K562 (cell line): ENCODE results near the gene OR1D2. TPM values are rescaled to one million over a fixed set of nuclear protein-coding genes. Genes with fewer than 3 reads are reported as not detected.

Experiments used
- ATAC-seq: fragments of 200-7000 bp; cut with Tn5 transposase; 3 replicates; pipeline ENCODE4 v1.9.1; 2020; ENCODE audit warnings: moderate library complexity
- BruUV-seq: library from RNA; stranded (reverse); fragments of 400-500 nt; replicated peaks from 2 replicates; lab custom pipeline; 2021; lab: Mats Ljungman, UMichigan
- CTCF ChIA-PET: fragments of 300-600 bp; formaldehyde crosslinking; extraction: SDS; loops from one replicate; lab custom pipeline; 2021; ENCODE audit warnings: low intra/inter-chr PET ratio; lab: Yijun Ruan, JAX
- POLR2A ChIA-PET: fragments of 300-600, 350-650 bp; sonication (Branson Sonifier 250); formaldehyde crosslinking; extraction: SDS; loops from one replicate; lab custom pipeline; 2021; ENCODE audit warnings: antibody characterized with exemption, inconsistent platforms; lab: Yijun Ruan, JAX
- DNase-seq, 4 experiments: peaks; one replicate each; pipeline versions ENCODE4 v3.0.0 to v3.0.0-alpha.2; 2011 to 2018; ENCODE audit warnings: low spot score in 3 of 4, mixed read lengths in 3 of 4; ENCODE audit errors: extremely low read depth in 1 of 4
- FAIRE-seq: peaks from 2 replicates; lab custom pipeline; 2011; peaks lifted over from hg19 to GRCh38; lab: Jason Lieb, UNC
- H2AFZ ChIP-seq: 2 replicates; pipeline ENCODE4 v1.6.0; 2011; ENCODE audit warnings: low read depth, low read length, control low read depth, inconsistent platforms
- H3K27ac ChIP-seq: fragments of 200-600 bp; 3 replicates; pipeline ENCODE4 v1.8.0; 2011; ENCODE audit warnings: low read depth, mild to moderate bottlenecking, control low read depth, inconsistent platforms, low read length, moderate library complexity, mixed read lengths; ENCODE audit errors: extremely low read depth
- H3K27me3 ChIP-seq, 2 experiments: fragments of 300-600 bp in 1 of 2; 2 replicates in 1 of 2; 3 replicates in 1 of 2; pipeline versions ENCODE4 v1.6.0 to v1.8.0; 2011; ENCODE audit warnings: inconsistent platforms in 2 of 2, low read length in 2 of 2, mild to moderate bottlenecking in 1 of 2, mixed read lengths in 1 of 2, moderate library complexity in 1 of 2; ENCODE audit not compliant: control insufficient read depth in 2 of 2, insufficient read depth in 2 of 2
- H3K36me3 ChIP-seq: fragments of 300-600 bp; 3 replicates; pipeline ENCODE4 v1.8.0; 2011; ENCODE audit warnings: mild to moderate bottlenecking, low read length, inconsistent platforms; ENCODE audit not compliant: control insufficient read depth, insufficient read depth
- H3K4me1 ChIP-seq, 2 experiments: fragments of 200-600 bp in 1 of 2; replicated peaks in 1 of 2; 2 replicates in 1 of 2; 3 replicates in 1 of 2; pipeline versions ENCODE4 v1.5.1 to v1.8.0; 2011; ENCODE audit warnings: inconsistent platforms in 2 of 2, low read length in 2 of 2, mild to moderate bottlenecking in 1 of 2, mixed read lengths in 1 of 2, moderate library complexity in 1 of 2; ENCODE audit not compliant: control insufficient read depth in 2 of 2, insufficient read depth in 2 of 2
- H3K4me2 ChIP-seq: 2 replicates; pipeline ENCODE4 v1.6.1; 2011; ENCODE audit warnings: low read length, control low read depth, inconsistent platforms, mixed read lengths; ENCODE audit not compliant: insufficient read depth
- H3K4me3 ChIP-seq: fragments of 200-600 bp; sonication (generic), shearing (Covaris generic); 2 replicates; pipeline ENCODE4 v1.5.1; 2016; ENCODE audit warnings: control low read depth, inconsistent platforms
- H3K79me2 ChIP-seq: fragments of 200-600 bp; 3 replicates; pipeline ENCODE4 v1.8.0; 2011; ENCODE audit warnings: low read length, inconsistent platforms; ENCODE audit not compliant: control insufficient read depth, insufficient read depth
- H3K9ac ChIP-seq, 2 experiments: 2 replicates each; pipeline versions ENCODE4 v1.6.0 to v1.6.1; 2011; ENCODE audit warnings: low read depth in 2 of 2, low read length in 2 of 2, control low read depth in 1 of 2, inconsistent platforms in 1 of 2, mild to moderate bottlenecking in 1 of 2, mixed read lengths in 1 of 2; ENCODE audit not compliant: insufficient read depth in 1 of 2
- H3K9me1 ChIP-seq: one replicate; pipeline ENCODE4 v1.6.0; 2011; ENCODE audit warnings: inconsistent platforms, mild to moderate bottlenecking, low read length, moderate library complexity; ENCODE audit not compliant: control insufficient read depth, insufficient read depth
- H3K9me3 ChIP-seq: replicated peaks from 2 replicates; pipeline ENCODE4 v1.5.1; 2011; ENCODE audit warnings: low read depth, low read length, inconsistent platforms; ENCODE audit not compliant: control insufficient read depth, insufficient read depth
- H4K20me1 ChIP-seq: replicated peaks from 2 replicates; pipeline ENCODE4 v1.6.1; 2011; ENCODE audit warnings: low read length, inconsistent platforms, mixed read lengths; ENCODE audit not compliant: control insufficient read depth, insufficient read depth
- E4F1 ChIP-seq: fragments of 250-450 bp; sonication (Bioruptor Pico); IDR thresholded peaks from 2 replicates; pipeline ENCODE4 v1.5.0; 2021; ENCODE audit warnings: mild to moderate bottlenecking, borderline replicate concordance
- L3MBTL2 ChIP-seq: fragments of 450-650 bp; IDR thresholded peaks from 2 replicates; pipeline ENCODE4 v1.6.1; 2016; ENCODE audit warnings: mild to moderate bottlenecking, moderate library complexity
- NRF1 ChIP-seq, 2 experiments: fragments of 450-650 bp; IDR thresholded peaks in 1 of 2; conservative IDR thresholded peaks in 1 of 2; 2 replicates each; pipeline ENCODE4 v1.6.1; 2014; ENCODE audit warnings: mild to moderate bottlenecking in 2 of 2
- SRSF7 ChIP-seq: fragments of 200-400 bp; formaldehyde crosslinking; optimal IDR thresholded peaks from 2 replicates; pipeline ENCODE3; 2017; ENCODE audit warnings: mild to moderate bottlenecking, low read depth, low read length
- ZNF436 ChIP-seq: fragments of 250-450, 450-650 bp; sonication (Bioruptor Pico); formaldehyde crosslinking; IDR thresholded peaks from 2 replicates; pipeline ENCODE4 v1.7.0; 2020; ENCODE audit warnings: mild to moderate bottlenecking
- WGBS: fragments of 100-300 bp; shearing (Covaris generic); methylation state at CpG from one replicate; pipeline ENCODE4 v1.1.6; 2016; ENCODE audit warnings: low coverage, mixed read lengths; ENCODE audit not compliant: insufficient coverage; ENCODE audit errors: missing lambda C conversion rate; 5-methylcytosine and 5-hydroxymethylcytosine counted together
- in situ Hi-C: fragments of 300-500 bp; cut with MboI; formaldehyde crosslinking; loops from 4 replicates; pipeline ENCODE4 v1.15.0; 2018; ENCODE audit warnings: inconsistent platforms, mixed read lengths
- intact Hi-C: fragments of 100-400 bp; cut with micrococcal nuclease; formaldehyde crosslinking; loops from 2 replicates; pipeline ENCODE4 v1.14.2; 2022
- polyA plus RNA-seq, 8 experiments: library from polyadenylated mRNA; depleted of rRNA in 4 of 8; stranded (reverse) in 5 of 8; unstranded in 3 of 8; fragments of >200 nt; fragmentation: Nextera tagmentation in 2 of 8; fragmentation: Illumina TruSeq in 1 of 8; extraction: Ambion mirVana in 2 of 8; extraction: Trizol in 1 of 8; gene quantifications; 2 replicates each; pipeline versions ENCODE4 v1.2.1 to v1.2.3, GENCODE V29; 2011 to 2014; ENCODE audit warnings: inconsistent platforms in 1 of 8, missing spikeins in 1 of 8
- total RNA-seq, 7 experiments: library from RNA; depleted of rRNA in 6 of 7; stranded (reverse); fragments of >200 nt in 6 of 7; fragmentation: Illumina TruSeq in 2 of 7; extraction: Trizol in 2 of 7; gene quantifications; 2 replicates each; pipeline versions ENCODE4 v1.2.1 to v1.2.3, GENCODE V29; 2011 to 2021; ENCODE audit warnings: low replicate concordance in 1 of 7

The OR1D2 gene
- total and polyA plus RNA-seq, 9 of the 15 experiments (the other 6 are each of a cell fraction or from before 2014, with no cell fraction given) = not detected

DNA sequence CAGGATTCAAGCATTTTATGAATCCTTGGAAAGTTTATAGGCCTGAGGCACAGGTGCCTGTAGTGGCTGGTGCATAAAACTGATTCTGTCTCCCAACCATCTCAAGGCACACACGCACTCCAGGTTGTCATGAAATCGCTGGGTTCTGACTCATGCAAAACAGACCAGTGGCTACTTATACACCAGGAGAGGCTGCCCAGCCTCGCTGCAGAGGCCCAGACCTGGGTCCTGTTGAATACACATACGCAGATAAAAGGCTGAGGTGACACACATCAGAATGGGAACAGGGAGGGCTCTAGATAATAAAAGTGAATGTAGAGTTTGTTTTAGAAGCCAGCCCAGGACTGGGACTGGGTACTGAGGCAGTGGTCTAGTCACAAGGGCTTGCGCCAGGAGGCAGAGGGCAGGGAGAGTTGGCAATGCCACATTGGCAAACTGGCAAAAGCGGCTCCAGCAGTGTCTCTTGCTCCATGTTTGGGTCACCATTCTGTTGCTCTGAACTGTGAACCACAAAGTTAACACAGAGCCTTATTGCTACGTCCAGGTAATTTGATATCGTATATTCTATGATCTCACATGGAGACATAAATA, 54.4 kb downstream of the OR1D2 start:
- in situ Hi-C loops = no loop called here

More for the DNA sequence above, 54.4 kb downstream of the OR1D2 start:
- no peak overlapping the region for H3K4me3 ChIP-seq
- H4K20me1 ChIP-seq = no peaks in the 10 kb centered on the region
- H3K79me2 ChIP-seq = no peaks in the 10 kb centered on the region
- ATAC-seq (no peak), DNase-seq (no peak), FAIRE-seq (no peak)
- no peaks in the 10 kb centered on the region for H3K9me1 ChIP-seq
- ChIA-PET CTCF (no interaction called here), POLR2A (no interaction called here)
- H3K9me3 ChIP-seq = no peaks in the 10 kb centered on the region
- H3K9ac ChIP-seq = no peak overlapping the region
- no peak overlapping the region for H3K27ac ChIP-seq
- H3K27me3 ChIP-seq = 0 out of 5 replicates have a peak, but pooled peaks cover 0 to 5% of the 10 kb centered on the region in 2 experiments
- TF ChIP-seq ZNF436 (CRISPR knock-in tag) (no peak), NRF1 (conservative IDR thresholded peaks at IDR 0.05 in 1 of 2, IDR thresholded peaks at IDR 0.05 in 1 of 2) (no peak), L3MBTL2 (no peak), E4F1 (CRISPR knock-in tag) (no peak), SRSF7 (no peak)
- WGBS = 14% methylated on average over 7 of the region's 8 CpGs
- intact Hi-C loops = loop anchor here (10.0 kb wide), 1 partner anchor 635 kb away; no protein-coding TSS in a partner anchor
- peaks cover 0 to 9% of the 10 kb centered on the region in 2 experiments; a peak in 2 of 5 replicates for H3K4me1 ChIP-seq
- H2AFZ ChIP-seq = no peak overlapping the region
- no peaks in the 10 kb centered on the region for H3K36me3 ChIP-seq
- H3K4me2 ChIP-seq = no peak overlapping the region
- no TSS peak for BruUV-seq
